Activated CD8-positive, alpha-beta T cell treated with anti-CD3 and anti-CD28 coated beads for 36 hours (primary cell): ENCODE measurements around the gene CPLANE1. TPM values are rescaled to one million over a fixed set of nuclear protein-coding genes. Genes with fewer than 3 reads are reported as not detected.

ENCODE experiments used
- ATAC-seq: fragments of 200-7000 bp; cut with Tn5 transposase; one replicate; pipeline ENCODE4 v1.10.0; 2021; ENCODE audit warnings: mild to moderate bottlenecking, moderate library complexity
- CTCF ChIA-PET: fragments of 350-600 bp; sonication (Branson Sonifier 250); formaldehyde crosslinking; loops from one replicate; lab custom pipeline; 2021; ENCODE audit warnings: antibody characterized with exemption; lab: Charles Lee
- POLR2A ChIA-PET: fragments of 350-600 bp; sonication (Branson Sonifier 250); formaldehyde crosslinking; loops from one replicate; lab custom pipeline; 2021; ENCODE audit warnings: antibody characterized with exemption; lab: Charles Lee
- DNase-seq: peaks from one replicate; pipeline ENCODE4 v3.0.0-alpha.2; 2020
- H3K27ac Mint-ChIP-seq: one replicate; pipeline ENCODE4 v1.8.0; 2021; ENCODE audit warnings: mild to moderate bottlenecking, mixed read lengths
- H3K27me3 Mint-ChIP-seq: one replicate; pipeline ENCODE4 v1.8.0; 2021; ENCODE audit warnings: mixed read lengths
- H3K36me3 Mint-ChIP-seq: one replicate; pipeline ENCODE4 v1.8.0; 2021; ENCODE audit warnings: low read depth, mixed read lengths
- H3K4me1 Mint-ChIP-seq: one replicate; pipeline ENCODE4 v1.8.0; 2021; ENCODE audit warnings: low read depth, mixed read lengths
- H3K4me3 Mint-ChIP-seq: one replicate; pipeline ENCODE4 v1.8.0; 2021; ENCODE audit warnings: mild to moderate bottlenecking, moderate library complexity, mixed read lengths
- H3K9me3 Mint-ChIP-seq: one replicate; pipeline ENCODE4 v1.8.0; 2021; ENCODE audit warnings: mixed read lengths
- CTCF ChIP-seq: fragments of 200-600 bp; IDR thresholded peaks from one replicate; pipeline ENCODE4 v1.8.0; 2022; ENCODE audit warnings: antibody characterized with exemption, mild to moderate bottlenecking
- intact Hi-C: fragments of 100-400 bp; cut with micrococcal nuclease; formaldehyde crosslinking; loops from one replicate; pipeline ENCODE4 v1.10.0; 2022
- total RNA-seq, 2 experiments: library from RNA; stranded (reverse); gene quantifications; one replicate each; pipeline ENCODE4 v1.2.3, GENCODE V29; 2021

The CPLANE1 gene
- total RNA-seq, 2 experiments from 2014 or later, result 4.8 to 4.9 TPM

DNA sequence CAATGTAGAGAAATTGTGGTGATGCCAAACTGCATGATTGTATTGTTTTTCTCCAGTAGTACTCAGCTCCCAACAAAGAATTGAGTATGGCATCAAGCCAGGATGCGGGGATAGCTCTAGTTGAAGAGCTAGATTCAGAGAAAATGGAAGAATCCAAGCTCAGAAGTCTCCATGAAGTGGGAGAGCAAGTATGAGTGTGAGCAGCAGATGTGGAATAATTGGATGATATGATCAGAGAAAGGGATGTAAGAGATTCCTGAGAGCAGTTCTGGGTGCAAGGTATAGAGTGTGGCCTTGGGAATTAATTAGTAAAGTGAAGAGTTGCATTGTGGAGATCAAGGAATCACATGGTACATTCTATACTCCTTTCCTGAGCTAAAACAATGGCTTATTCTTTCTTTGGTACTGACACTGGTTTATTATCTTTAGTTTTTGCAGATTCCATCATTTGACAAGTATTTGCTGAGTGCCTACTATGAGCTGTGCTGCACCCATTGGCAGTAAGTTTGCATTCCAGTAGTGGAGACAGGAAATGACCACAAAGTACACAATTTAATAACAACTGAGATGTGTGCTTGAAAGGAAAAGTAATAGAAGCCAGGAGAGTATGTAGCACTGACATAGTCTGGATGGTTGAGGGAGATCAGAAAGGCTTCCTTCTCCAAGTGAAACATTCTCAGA lies 177.1 kb downstream of the CPLANE1 start:
- ChIA-PET POLR2A (no interaction called here), CTCF (interaction anchor here (0.8 to 1.2 kb wide), 2 partner anchors 12 to 28 kb away, joined by 4 read pairs; no protein-coding TSS in a partner anchor)
- Mint-ChIP-seq H3K4me3 (no peak overlapping the region), H3K4me1 (no peaks in the 10 kb centered on the region), H3K36me3 (no peaks in the 10 kb centered on the region), H3K9me3 (peaks cover 2% of the 10 kb centered on the region), H3K27me3 (no peaks in the 10 kb centered on the region), H3K27ac (no peak overlapping the region)
- intact Hi-C loops, result no loop called here
- ATAC-seq (no peak), DNase-seq (no peak)
- no peak for TF ChIP-seq CTCF

DNA sequence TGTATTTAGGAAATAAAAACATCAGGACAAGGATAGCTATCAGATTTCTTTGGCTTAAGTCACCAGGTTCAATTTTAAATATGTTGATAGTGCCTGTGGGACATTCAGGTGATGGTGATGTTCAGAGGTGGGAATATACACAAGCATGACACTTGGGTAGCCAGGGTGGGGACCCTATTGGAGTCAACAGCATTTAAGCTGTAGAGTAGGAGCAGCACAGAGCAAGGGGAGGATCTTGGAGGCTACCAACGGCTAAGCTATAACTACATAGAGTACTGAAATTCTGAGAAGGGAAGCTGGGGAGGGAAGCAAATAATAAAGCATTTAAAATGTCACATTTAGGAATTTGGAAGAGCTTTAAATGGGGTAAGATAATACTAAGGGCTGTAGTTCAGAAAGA lies 177.7 kb downstream of the CPLANE1 start:
- POLR2A ChIA-PET, result no interaction called here
- no peaks in the 10 kb centered on the region for H3K4me1 Mint-ChIP-seq
- CTCF ChIA-PET, result interaction anchor here (0.8 to 1.2 kb wide), 2 partner anchors 12 to 27 kb away, joined by 4 read pairs; no protein-coding TSS in a partner anchor
- intact Hi-C loops, result no loop called here
- ATAC-seq, result no peak
- no peaks in the 10 kb centered on the region for H3K36me3 Mint-ChIP-seq
- no peaks in the 10 kb centered on the region for H3K27me3 Mint-ChIP-seq
- H3K9me3 Mint-ChIP-seq, result peaks cover 2% of the 10 kb centered on the region
- no peak for DNase-seq
- H3K27ac Mint-ChIP-seq, result no peak overlapping the region
- H3K4me3 Mint-ChIP-seq, result no peak overlapping the region
- TF ChIP-seq CTCF, result no peak

DNA sequence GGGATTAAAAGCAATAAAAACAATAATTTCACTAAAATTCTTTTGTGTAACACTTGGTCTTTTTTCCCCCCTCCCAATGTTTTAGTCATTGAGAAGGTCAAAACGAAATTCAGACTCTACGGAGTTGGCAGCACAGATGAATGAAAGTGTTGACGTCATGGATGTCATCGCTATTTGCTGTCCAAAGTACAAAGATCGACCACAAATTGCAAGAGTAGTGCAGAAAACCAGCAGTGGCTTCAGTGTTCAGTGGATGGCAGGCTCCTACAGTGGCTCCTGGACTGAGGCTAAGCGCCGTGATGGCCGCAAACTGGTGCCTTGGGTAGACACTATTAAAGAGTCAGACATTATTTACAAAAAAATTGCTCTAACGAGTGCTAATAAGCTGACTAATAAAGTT lies 184.7 kb downstream of the CPLANE1 start:
- peaks cover 11% of the 10 kb centered on the region for H3K36me3 Mint-ChIP-seq
- no peak overlapping the region for H3K4me3 Mint-ChIP-seq
- H3K27ac Mint-ChIP-seq, result no peak overlapping the region
- CTCF ChIA-PET, result no interaction called here
- TF ChIP-seq CTCF, result no peak
- no peaks in the 10 kb centered on the region for H3K9me3 Mint-ChIP-seq
- H3K4me1 Mint-ChIP-seq, result no peaks in the 10 kb centered on the region
- DNase-seq (no peak), ATAC-seq (no peak)
- intact Hi-C loops, result no loop called here
- no peaks in the 10 kb centered on the region for H3K27me3 Mint-ChIP-seq
- POLR2A ChIA-PET, result no interaction called here

DNA sequence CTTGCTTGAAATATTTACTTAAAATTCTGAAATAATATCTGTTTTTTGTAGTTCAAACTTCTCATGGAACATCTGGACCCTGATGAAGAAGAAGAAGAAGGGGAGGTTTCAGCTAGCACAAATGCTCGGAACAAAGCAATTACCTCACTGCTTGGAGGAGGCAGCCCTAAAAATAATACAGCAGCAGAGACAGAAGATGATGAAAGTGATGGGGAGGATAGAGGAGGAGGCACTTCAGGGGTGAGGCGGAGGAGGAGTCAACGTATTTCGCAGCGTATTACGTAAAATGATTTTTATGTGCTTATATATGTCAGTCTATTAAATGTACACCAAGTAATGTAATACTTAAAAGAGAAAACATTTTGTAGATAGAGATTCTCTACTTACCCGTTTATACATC lies 185.4 kb downstream of the CPLANE1 start:
- peaks cover 14% of the 10 kb centered on the region for H3K36me3 Mint-ChIP-seq
- CTCF ChIA-PET, result no interaction called here

More for the DNA sequence above, 185.4 kb downstream of the CPLANE1 start:
- Mint-ChIP-seq H3K27ac (no peak overlapping the region), H3K4me1 (no peaks in the 10 kb centered on the region), H3K27me3 (no peaks in the 10 kb centered on the region), H3K9me3 (no peaks in the 10 kb centered on the region), H3K4me3 (no peak overlapping the region)
- no peak for TF ChIP-seq CTCF
- POLR2A ChIA-PET, result no interaction called here
- DNase-seq (no peak), ATAC-seq (no peak)
- intact Hi-C loops, result no loop called here
